B cell (primary cell): ENCODE results near the gene STAG1.

Source experiments
- EZH2 ChIP-seq: IDR thresholded peaks from 2 replicates; pipeline ENCODE4 v1.6.1; 2012; ENCODE audit warnings: borderline replicate concordance, low read depth, mild to moderate bottlenecking, moderate library complexity, low read length; ENCODE audit not compliant: insufficient read depth, poor library complexity, severe bottlenecking
- TF ChIP-seq, protein P1 (sequence below): fragments of 200-600 bp; IDR thresholded peaks from one replicate; pipeline ENCODE4 v1.8.0; 2022; ENCODE audit warnings: antibody characterized with exemption, mild to moderate bottlenecking

- TF ChIP-seq, protein P1, sequence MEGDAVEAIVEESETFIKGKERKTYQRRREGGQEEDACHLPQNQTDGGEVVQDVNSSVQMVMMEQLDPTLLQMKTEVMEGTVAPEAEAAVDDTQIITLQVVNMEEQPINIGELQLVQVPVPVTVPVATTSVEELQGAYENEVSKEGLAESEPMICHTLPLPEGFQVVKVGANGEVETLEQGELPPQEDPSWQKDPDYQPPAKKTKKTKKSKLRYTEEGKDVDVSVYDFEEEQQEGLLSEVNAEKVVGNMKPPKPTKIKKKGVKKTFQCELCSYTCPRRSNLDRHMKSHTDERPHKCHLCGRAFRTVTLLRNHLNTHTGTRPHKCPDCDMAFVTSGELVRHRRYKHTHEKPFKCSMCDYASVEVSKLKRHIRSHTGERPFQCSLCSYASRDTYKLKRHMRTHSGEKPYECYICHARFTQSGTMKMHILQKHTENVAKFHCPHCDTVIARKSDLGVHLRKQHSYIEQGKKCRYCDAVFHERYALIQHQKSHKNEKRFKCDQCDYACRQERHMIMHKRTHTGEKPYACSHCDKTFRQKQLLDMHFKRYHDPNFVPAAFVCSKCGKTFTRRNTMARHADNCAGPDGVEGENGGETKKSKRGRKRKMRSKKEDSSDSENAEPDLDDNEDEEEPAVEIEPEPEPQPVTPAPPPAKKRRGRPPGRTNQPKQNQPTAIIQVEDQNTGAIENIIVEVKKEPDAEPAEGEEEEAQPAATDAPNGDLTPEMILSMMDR, result no peak
- no peak for TF ChIP-seq EZH2
Measured at GRCh38 chr3:136305879-136306278, 446.3 kb downstream of the STAG1 start.
